GM20000 (cell line): ENCODE measurements around the gene CH25H.
A peak's percentile ranks its signal among the peaks of the same experiment; 100 is the strongest.

Experiments
- DNase-seq: peaks from one replicate; pipeline ENCODE4 v3.0.0; 2012; ENCODE audit warnings: low spot score
- CTCF ChIP-seq: IDR thresholded peaks from 2 replicates; pipeline ENCODE4 v1.5.1; 2012; ENCODE audit warnings: mild to moderate bottlenecking, control low read depth; ENCODE audit errors: extremely low read depth, missing control alignments

The CH25H gene

GRCh38 chr10:89163265-89163995 lies 43.7 kb downstream of the CH25H start:
- no peak for TF ChIP-seq CTCF

GRCh38 chr10:89162596-89162995 lies 44.5 kb downstream of the CH25H start:
- TF ChIP-seq CTCF = no peak
- DNase-seq = no peak

More at GRCh38 chr10:89163265-89163995, 43.7 kb downstream of the CH25H start:
- peak; percentile 69 for DNase-seq

- DNase-seq = no peak
- TF ChIP-seq CTCF = no peak
Observed at GRCh38 chr10:89160339-89160738, 46.8 kb downstream of the CH25H start.

- TF ChIP-seq CTCF = no peak
- no peak for DNase-seq
Observed at GRCh38 chr10:89159761-89160160, 47.4 kb downstream of the CH25H start.

GRCh38 chr10:89159316-89159715 lies 47.8 kb downstream of the CH25H start:
- DNase-seq = no peak
- no peak for TF ChIP-seq CTCF

GRCh38 chr10:89158446-89158845 lies 48.7 kb downstream of the CH25H start:
- DNase-seq = no peak
- no peak for TF ChIP-seq CTCF

- DNase-seq = no peak
- no peak for TF ChIP-seq CTCF
Observed at GRCh38 chr10:89156161-89156835, 50.8 kb downstream of the CH25H start.
